Heart right ventricle (tissue), 16 donors: ENCODE results near the gene TRAPPC1. TPM values are rescaled to one million over a fixed set of nuclear protein-coding genes. Genes with fewer than 3 reads are reported as not detected.

Source experiments
- ATAC-seq, 8 donors: fragments of 200-7000 bp; cut with Tn5 transposase; one replicate each; pipeline ENCODE4 v1.9.1; 2020; ENCODE audit warnings: mild to moderate bottlenecking in 8 of 8, moderate library complexity in 8 of 8, moderate number of reproducible peaks in 1 of 8
- DNase-seq, 2 donors: peaks; one replicate each; pipeline ENCODE4 v3.0.0-alpha.2; 2020
- H3K27ac ChIP-seq, 10 donors: fragments of 200-600 bp; sonication (generic) in 2 of 10; one replicate each; pipeline versions ENCODE4 v1.5.0 to v1.8.0; 2020 to 2022; ENCODE audit warnings: mild to moderate bottlenecking in 3 of 10
- H3K27me3 ChIP-seq, 7 donors: fragments of 200-600 bp; one replicate each; pipeline ENCODE4 v1.8.0; 2021 to 2022; ENCODE audit warnings: mild to moderate bottlenecking in 2 of 7
- H3K36me3 ChIP-seq, 9 donors: fragments of 200-600 bp; sonication (generic) in 1 of 9; one replicate each; pipeline versions ENCODE4 v1.5.0 to v1.8.0; 2020 to 2022; ENCODE audit warnings: mild to moderate bottlenecking in 2 of 9
- H3K4me1 ChIP-seq, 9 donors: fragments of 200-600 bp; sonication (generic) in 1 of 9; one replicate each; pipeline versions ENCODE4 v1.5.0 to v1.8.0; 2020 to 2022; ENCODE audit warnings: mild to moderate bottlenecking in 4 of 9
- H3K4me3 ChIP-seq, 10 donors: fragments of 200-600 bp; sonication (generic) in 2 of 10; one replicate each; pipeline versions ENCODE4 v1.5.0 to v1.8.0; 2020 to 2022; ENCODE audit warnings: mild to moderate bottlenecking in 7 of 10, moderate library complexity in 2 of 10
- H3K9me3 ChIP-seq, 11 donors: fragments of 200-600 bp in 10 of 11; sonication (generic) in 2 of 11; one replicate each; pipeline versions ENCODE4 v1.5.0 to v1.8.0; 2013 to 2022; ENCODE audit warnings: mild to moderate bottlenecking in 2 of 11, control low read depth in 1 of 11, moderate library complexity in 1 of 11
- WGBS, 2 donors: extraction: QIAGEN DNeasy Blood & Tissue Kit; methylation state at CpG; one replicate each; pipeline ENCODE4 v1.1.7; 2013; ENCODE audit warnings: inconsistent platforms in 1 of 2; 5-methylcytosine and 5-hydroxymethylcytosine counted together
- intact Hi-C, 10 donors: fragments of 100-400 bp; cut with DNase I; formaldehyde crosslinking; loops; one replicate each; pipeline versions ENCODE4 v1.11.1 to v1.14.2; 2022
- polyA plus RNA-seq, 2 donors: library from polyadenylated mRNA; stranded (reverse); fragments of 200-250 nt; gene quantifications; one replicate each; pipeline ENCODE4 v1.2.3, GENCODE V29; 2013
- total RNA-seq, 10 donors: library from RNA; stranded (reverse); fragmentation: NEBNext Ultra II Directional in 3 of 10; extraction: Animal tissue kit (Norgen Biotek cat#: 25700) in 3 of 10; gene quantifications; one replicate each; pipeline versions ENCODE4 v1.2.1 to v1.2.4, GENCODE V29; 2021 to 2023
- TF ChIP-seq, protein P1 (sequence below), 9 donors: fragments of 200-600 bp; sonication (generic) in 2 of 9; IDR thresholded peaks; one replicate each; pipeline versions ENCODE4 v1.5.0 to v1.8.0; 2021 to 2022; ENCODE audit warnings: antibody characterized with exemption in 9 of 9, mild to moderate bottlenecking in 5 of 9, moderate library complexity in 1 of 9
- donor health status: Arrhythmogenic right ventricular cardiomyopathy.
- donor health status: ischemic (EF 13 %, LVEDD 7.1; RV severe dilation, severe dysfunction).
- donor health status: healthy with polysubstance abuse.
- donor health status: DM: no; HTN: yes; CAD: no.
- donor health status: DM: no; HTN: no; CAD: no.
- donor health status: ischemic (EF 25% LVEDD 6.9; RV normal size, moderate dysfunction).
- donor health status: ischemic (EF 25% LVEDD 5.7; RV mildly dilated, moderate dysfunction).
- donor health status: healthy.
- donor health status: DM: yes; HTN: yes; CAD: no.
- donor health status: Ischemic cardiomyopathy.
- donor health status: ischemic (EF 35%, LVEDD 5.7; RV mildly dilated, moderate dysfunction).
- donor health status: nonischemic (EF 11% LVEDD 7.7; RV severe dilation, severe dysfunction).
- donor health status: DM: yes; HTN: yes; CAD: no.
- donor health status: PGD.
- donor health status: ischemic (EF 29% LVEDD 5.4; RV normal size, mild dysfunction).
- donor health status: nonischemic (EF 23%, LVEDD 6.1; RV moderate dilation, normal function).

The TRAPPC1 gene
- total and polyA plus RNA-seq, 12 donors, result 104 to 166 (median 121) TPM

DNA sequence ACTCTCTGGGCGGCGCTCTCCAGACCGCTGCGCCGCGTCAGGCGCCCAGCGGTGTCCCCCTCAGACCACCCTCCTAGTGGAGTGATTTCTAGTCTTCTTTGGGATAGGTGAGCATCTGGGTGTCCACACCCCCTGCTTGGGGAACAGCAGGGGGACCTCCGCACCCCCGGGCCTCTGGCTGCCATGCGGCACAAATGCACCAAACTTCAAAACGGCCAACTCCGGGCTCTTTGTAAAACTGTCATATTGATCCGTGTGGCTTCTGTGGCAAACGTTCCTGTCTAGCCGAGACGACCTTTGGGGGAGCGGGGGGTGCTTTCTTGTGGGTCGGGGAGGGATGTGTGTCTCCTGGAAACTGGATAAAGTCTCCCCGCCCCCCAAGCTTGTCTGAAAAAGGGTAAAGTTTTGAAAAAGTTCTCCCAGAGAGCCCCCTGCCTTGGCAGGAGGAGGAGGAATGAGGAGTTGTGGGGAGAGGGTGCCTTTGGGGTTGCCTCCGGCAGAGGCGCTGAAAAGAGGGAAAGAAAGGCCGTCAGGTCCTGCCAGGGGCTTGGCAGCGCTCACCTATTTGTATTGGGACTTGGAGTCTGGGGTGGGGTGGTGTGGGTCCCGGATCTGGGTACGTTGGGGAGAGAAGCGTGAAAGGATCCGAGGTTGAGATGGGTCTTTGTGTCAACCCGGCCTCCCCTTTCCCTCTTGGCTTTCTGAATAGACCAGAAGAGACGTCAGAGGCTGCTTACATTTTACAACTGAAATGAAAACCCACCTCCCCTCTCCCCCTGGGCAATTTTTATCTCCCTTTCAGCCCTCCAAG, 45.3 kb downstream of the TRAPPC1 start:
- Histone ChIP-seq H3K9me3 (no peaks in the 10 kb centered on the region), H3K4me1 (peaks cover 19 to 79% (median 58%) of the 10 kb centered on the region in 9 donors), H3K4me3 (peak overlapping the region; percentile 40 to 96 (median 78)), H3K36me3 (peaks cover 0 to 19% (median 0%) of the 10 kb centered on the region in 9 donors), H3K27ac (peak overlapping the region in 9 of 10 donors; percentile 81 to 98 (median 92)), H3K27me3 (no peaks in the 10 kb centered on the region)
- TF ChIP-seq, protein P1, sequence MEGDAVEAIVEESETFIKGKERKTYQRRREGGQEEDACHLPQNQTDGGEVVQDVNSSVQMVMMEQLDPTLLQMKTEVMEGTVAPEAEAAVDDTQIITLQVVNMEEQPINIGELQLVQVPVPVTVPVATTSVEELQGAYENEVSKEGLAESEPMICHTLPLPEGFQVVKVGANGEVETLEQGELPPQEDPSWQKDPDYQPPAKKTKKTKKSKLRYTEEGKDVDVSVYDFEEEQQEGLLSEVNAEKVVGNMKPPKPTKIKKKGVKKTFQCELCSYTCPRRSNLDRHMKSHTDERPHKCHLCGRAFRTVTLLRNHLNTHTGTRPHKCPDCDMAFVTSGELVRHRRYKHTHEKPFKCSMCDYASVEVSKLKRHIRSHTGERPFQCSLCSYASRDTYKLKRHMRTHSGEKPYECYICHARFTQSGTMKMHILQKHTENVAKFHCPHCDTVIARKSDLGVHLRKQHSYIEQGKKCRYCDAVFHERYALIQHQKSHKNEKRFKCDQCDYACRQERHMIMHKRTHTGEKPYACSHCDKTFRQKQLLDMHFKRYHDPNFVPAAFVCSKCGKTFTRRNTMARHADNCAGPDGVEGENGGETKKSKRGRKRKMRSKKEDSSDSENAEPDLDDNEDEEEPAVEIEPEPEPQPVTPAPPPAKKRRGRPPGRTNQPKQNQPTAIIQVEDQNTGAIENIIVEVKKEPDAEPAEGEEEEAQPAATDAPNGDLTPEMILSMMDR (IDR thresholded peaks at IDR 0.05), result peak in 1 of 9 donors; percentile 2
- no peak for ATAC-seq
- intact Hi-C loops, result loop anchor here in 3 of 10 donors (2.0 to 5.0 kb wide), 3 partner anchors 30 to 54 kb away; partner anchors contain the start of genes NAA38 (in 2 of the 3), CNTROB (in 1 of the 3), KDM6B (in 1 of the 3) and TRAPPC1 (in 1 of the 3)
- 5 to 8% methylated on average over 30 of the region's 30 CpGs for WGBS, 2 donors
- peak in 1 of 2 donors; percentile 26 for DNase-seq

DNA sequence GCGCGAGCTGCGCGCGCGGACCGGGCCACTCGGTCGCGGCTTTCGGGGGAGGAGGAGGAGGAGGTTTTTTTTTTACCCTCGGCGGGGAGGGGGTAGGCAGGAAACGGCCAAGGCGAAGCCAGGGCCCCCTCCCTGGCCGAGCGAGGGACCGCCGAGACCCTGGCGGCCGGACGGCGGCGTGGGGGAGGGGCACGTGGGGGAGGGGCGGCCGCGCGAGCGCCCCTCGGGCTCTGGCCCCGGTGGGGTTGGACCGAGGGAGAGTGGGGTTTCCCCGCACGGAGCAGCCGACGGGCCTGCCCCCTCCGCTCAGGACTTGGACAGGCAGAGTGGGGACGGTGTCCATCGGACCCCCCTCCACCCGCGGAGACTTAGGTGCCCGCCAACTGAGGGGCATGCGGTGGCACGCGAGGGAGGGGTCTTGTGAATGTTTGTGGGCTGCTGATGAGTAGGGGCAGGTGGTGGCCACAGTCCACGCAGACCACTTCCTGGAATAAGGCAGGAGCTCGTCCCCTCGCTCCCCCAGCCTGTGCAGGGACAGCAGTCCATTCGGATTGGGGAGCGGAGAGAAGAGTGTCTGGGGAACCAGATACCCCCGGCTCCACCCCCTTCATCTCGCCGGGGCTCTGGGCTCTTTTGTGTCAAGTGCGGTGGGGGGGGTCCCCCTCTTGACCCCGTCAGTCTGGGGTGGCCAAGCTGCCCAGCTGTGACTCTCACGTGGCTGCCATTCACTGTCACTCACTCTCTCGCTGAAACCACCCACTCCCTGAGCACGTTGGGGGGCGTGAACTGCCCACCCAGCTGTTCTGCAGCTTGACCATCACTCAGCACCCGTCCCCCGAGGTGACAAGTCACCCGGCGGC, 46.1 kb downstream of the TRAPPC1 start:
- Histone ChIP-seq H3K36me3 (peaks cover 0 to 17% (median 2%) of the 10 kb centered on the region in 9 donors), H3K9me3 (no peaks in the 10 kb centered on the region), H3K4me1 (peaks cover 19 to 83% (median 65%) of the 10 kb centered on the region in 9 donors), H3K27ac (peak overlapping the region; percentile 6 to 98 (median 92)), H3K4me3 (peak overlapping the region; percentile 40 to 96 (median 78)), H3K27me3 (no peaks in the 10 kb centered on the region)
- peak in 1 of 8 donors; percentile 0 for ATAC-seq
- TF ChIP-seq, protein P1 (IDR thresholded peaks at IDR 0.05), result peak in 1 of 9 donors; percentile 10
- 1% methylated on average over 41 to 56 of the region's 64 CpGs for WGBS, 2 donors
- DNase-seq, result peak; percentile 25 to 47
- intact Hi-C loops, result loop anchor here in 3 of 10 donors (2.0 to 5.0 kb wide), 3 partner anchors 29 to 53 kb away; partner anchors contain the start of genes NAA38 (in 2 of the 3), CNTROB (in 1 of the 3), KDM6B (in 1 of the 3) and TRAPPC1 (in 1 of the 3)

DNA sequence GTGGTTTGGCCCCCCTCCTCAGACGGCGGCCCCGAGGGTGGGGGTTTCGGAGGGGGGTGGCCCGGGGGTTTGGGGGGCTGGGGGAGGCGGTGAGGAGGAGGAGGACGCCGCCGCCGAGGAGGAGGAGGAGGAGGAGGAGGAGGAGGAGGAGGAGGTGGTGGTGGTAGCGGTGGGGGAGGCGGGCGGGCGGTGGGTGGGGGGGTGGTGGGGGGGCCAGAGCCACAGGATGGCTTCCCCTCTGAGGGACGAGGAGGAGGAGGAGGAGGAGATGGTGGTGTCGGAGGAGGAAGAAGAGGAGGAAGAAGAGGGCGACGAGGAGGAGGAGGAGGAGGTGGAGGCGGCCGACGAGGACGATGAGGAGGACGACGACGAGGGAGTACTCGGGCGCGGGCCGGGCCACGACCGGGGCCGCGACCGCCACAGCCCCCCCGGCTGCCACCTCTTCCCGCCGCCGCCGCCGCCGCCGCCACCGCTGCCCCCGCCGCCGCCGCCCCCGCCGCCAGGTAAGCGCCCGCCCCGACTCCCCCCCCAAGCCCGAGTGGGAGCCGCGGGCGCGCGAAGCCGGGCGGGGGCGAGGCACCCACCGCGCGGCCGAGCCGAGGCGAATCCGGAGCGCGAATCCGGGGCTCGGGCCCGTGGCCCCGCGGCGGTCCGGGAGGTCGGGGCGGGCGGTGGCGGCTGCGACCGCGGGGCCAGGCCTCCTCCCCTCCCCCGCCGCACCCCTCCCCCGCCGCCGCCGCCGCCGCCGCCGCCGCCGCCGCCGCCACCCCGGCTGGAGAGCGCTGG, 47.0 kb downstream of the TRAPPC1 start:
- Histone ChIP-seq H3K27ac (peak overlapping the region; percentile 6 to 98 (median 92)), H3K27me3 (no peaks in the 10 kb centered on the region), H3K36me3 (peaks cover 0 to 22% (median 10%) of the 10 kb centered on the region in 9 donors), H3K4me1 (peaks cover 18 to 83% (median 62%) of the 10 kb centered on the region in 9 donors), H3K9me3 (no peaks in the 10 kb centered on the region), H3K4me3 (peak overlapping the region; percentile 40 to 96 (median 78))
- TF ChIP-seq, protein P1 (IDR thresholded peaks at IDR 0.05), result no peak
- peak in 1 of 2 donors; percentile 27 for DNase-seq
- intact Hi-C loops, result loop anchor here in 2 of 10 donors (5.0 kb wide), 2 partner anchors 48 to 52 kb away; partner anchors contain the start of genes CNTROB (in 1 of the 2), KDM6B (in 1 of the 2) and TRAPPC1 (in 1 of the 2)
- 5 to 7% methylated on average over 11 to 78 of the region's 100 CpGs for WGBS, 2 donors
- ATAC-seq, result no peak
